NCI-H345 (cell line): Measurements from ENCODE around the gene TMEFF1.
A peak's percentile ranks its signal among the peaks of the same experiment; 100 is the strongest.

ENCODE experiments used
- DNase-seq: peaks from one replicate; lab custom pipeline; 2025; lab: John Stamatoyannopoulos, UW

The TMEFF1 gene

DNA sequence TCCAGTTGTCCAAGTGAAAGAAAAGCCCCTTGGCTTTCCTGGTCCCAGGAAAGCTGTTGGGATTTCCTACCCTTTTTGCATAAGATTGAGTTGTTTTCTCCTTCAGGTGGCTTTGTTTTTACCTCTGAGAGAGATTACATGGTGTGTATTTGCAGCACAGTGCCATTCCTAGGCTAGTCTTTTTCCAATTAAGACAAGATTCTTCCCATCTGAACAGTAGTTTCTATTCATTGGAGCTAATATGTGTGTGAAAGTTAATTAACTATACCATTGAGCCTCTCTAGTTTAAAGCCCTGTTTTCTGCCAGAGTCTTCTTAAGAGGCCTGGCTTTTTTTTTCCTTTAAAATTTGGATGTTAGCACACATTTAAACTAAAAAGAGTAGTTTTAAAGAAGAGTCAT lies 25.9 kb upstream of the TMEFF1 start:
- DNase-seq, result no peak

- no peak for DNase-seq
Observed at GRCh38 chr9:100448266-100448665, 24.7 kb upstream of the TMEFF1 start.

DNA sequence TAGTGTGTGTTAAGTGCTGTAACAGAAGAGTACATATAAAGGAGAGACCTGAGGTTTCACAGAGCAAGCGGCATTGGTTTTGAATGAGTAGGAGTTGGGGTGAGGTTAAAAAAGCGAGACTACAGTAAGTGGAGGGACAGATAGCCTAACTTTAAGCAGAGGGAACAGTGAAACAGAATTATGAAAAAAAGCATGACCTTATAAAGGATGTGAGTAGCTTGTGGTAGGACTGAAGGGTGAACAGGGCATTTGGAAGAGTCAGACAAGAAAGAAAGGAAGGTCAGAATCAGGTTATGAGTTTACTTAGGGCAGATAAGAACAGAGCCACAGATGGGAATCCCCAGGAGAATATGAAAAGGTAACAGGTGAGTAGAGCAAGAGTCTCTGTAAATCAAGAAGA lies 23.5 kb upstream of the TMEFF1 start:
- DNase-seq, result no peak

DNA sequence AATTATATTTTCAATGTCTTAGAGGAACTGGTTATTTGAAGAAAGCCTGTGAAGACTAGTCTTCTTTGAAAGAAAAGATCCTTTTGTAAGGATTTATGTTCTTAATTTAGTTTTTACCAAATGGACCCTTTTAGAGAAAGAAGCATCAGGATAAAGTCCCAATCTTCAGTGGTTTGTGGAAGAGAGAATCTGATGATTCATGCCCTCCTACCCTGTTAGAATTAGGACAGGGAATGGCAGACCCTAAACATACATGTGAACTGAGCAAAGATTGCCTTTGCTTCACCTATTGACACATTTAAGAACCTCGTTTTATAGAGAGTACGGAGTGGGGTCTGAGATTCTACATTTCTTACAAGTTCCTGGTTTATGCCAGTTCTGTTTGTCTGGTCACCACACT lies 20.1 kb upstream of the TMEFF1 start:
- DNase-seq, result no peak

- DNase-seq, result no peak
Observed at GRCh38 chr9:100455470-100455869, 17.5 kb upstream of the TMEFF1 start.

DNA sequence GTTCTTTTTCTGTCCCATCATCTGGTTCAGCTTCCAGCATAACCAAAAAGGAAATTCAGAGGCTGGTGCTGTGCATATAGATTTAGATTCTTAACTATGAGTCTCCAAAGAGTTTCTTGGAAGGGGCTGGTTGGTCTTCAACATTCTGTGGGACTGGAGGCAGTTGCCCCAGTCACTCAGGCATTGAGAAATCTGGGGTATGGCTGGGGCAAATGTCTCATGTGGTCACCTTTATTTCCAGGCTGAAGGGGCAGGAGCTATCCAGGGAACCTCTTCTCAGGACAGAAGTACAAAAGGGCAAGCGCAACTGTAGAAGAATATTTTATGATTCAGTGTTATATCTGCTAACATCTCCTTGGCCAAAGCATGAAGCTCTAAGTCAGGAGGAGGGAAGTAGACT lies 15.4 kb upstream of the TMEFF1 start:
- no peak for DNase-seq

GRCh38 chr9:100459963-100460362 lies 13.0 kb upstream of the TMEFF1 start:
- no peak for DNase-seq

DNA sequence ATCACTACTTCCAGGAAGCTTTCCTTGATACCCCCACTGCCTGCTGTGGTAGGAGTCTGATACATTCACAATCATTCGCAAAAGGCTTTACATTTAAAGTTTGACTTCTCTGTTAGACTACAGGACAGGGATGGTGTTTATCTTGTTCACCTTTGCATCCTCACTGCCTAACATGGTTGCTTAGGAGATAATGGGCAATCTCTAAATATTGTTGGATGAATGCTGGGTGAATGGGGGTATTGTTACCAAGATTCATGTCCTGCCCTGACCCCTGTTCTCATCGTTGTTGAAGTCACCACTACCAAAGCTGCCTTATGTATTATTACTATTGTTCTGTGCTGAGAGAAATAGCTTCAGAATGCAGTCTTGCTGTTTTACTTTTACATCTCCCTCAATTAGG lies 7.7 kb upstream of the TMEFF1 start:
- DNase-seq, result no peak

- DNase-seq, result no peak
Observed at GRCh38 chr9:100465761-100466160, 7.2 kb upstream of the TMEFF1 start.

- no peak for DNase-seq
Observed at GRCh38 chr9:100466171-100466828, 6.6 kb upstream of the TMEFF1 start.

DNA sequence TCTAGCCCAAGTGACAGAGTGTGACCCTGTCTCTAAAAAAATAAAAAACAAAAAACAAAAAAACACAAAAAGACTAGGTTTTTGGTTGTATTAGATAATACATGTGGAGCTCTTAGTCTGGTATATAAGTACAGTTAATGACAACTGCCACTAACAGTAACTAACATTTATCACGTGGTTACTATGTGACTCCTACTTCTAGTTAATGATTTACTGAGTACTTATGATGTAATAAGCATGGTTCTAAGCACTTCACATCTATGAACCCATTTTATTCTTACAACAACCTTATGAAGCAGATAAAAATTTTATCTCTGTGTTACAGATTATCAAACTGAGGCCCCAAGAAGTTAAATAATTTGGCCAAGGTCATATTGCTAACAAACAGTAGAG lies 6.1 kb upstream of the TMEFF1 start:
- DNase-seq, result no peak

GRCh38 chr9:100468041-100468440 lies 4.9 kb upstream of the TMEFF1 start:
- no peak for DNase-seq

GRCh38 chr9:100472268-100472667 lies 681 bp upstream of the TMEFF1 start:
- no peak for DNase-seq

DNA sequence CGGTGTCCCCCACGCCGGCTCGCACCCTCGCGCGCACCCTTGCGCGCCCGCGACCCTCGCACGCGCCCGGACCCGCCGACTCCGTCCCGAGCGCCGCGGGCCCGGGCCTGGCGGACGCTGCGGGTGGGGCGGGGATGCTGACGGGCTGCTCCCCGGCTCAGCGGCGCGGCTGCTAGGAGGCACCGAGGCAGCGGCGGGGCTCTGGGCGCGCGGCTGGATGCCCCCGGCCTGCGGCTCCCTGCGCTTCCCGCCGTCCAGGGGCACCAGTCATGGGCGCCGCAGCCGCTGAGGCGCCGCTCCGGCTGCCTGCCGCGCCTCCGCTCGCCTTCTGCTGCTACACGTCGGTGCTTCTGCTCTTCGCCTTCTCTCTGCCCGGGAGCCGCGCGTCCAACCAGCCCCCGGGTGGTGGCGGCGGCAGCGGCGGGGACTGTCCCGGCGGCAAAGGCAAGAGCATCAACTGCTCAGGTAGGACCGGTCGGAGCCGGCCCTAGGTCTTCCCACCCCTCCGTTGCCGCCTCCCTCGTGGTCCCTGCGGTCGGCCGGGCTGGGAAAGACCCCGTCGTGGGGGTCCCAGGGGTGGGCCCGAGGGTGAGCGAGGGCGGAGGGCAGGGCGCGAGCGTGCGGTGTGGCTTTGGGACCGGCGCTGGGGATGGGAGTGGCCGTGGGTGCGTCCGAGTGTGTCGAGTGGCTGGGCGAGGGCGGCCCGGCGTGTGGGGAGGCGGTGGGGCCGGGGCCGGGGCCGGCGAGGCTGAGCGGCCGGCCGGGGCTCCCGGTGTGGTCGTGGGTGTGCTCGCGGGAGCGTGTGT lies 530 bp downstream of the TMEFF1 start:
- DNase-seq, result peak; percentile 22

- DNase-seq, result no peak
Observed at GRCh38 chr9:100474082-100474923, 1.4 kb downstream of the TMEFF1 start.

DNA sequence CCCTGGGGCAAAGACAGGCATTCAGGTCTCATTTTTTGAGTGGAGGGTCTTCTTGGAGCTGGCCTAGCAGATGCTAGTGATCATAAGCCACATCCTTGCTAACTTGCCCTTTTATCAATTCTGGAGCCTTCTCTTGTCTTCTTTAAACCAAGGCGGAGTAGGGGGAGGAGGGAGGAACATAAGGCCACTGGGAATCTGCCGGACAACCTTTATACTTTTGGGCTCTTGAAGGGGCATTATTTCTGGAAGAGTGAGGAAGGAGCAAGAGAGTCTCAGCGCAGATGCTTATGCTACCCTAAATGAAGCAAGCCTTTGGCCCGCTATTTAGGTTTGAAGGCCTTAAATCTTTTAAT lies 2.0 kb downstream of the TMEFF1 start:
- no peak for DNase-seq

DNA sequence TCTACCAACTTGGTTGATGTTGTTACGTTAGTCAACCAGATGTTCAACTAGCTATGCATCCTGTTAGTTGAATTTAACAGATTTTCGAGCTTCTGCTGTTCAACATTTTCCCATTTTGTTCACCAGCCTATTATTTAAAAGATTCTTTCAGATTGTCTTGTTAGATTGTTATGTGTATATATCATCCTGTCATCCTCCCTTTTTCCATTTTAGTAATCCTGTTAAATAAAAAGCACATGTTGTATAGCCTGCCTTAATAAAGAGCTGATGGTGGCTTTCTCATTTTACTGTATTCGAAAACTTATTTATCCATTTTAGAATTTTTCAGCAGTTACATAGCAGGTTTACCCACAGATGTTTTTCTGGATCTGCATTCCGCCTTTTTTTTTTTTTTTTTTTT lies 4.3 kb downstream of the TMEFF1 start:
- DNase-seq, result no peak

DNA sequence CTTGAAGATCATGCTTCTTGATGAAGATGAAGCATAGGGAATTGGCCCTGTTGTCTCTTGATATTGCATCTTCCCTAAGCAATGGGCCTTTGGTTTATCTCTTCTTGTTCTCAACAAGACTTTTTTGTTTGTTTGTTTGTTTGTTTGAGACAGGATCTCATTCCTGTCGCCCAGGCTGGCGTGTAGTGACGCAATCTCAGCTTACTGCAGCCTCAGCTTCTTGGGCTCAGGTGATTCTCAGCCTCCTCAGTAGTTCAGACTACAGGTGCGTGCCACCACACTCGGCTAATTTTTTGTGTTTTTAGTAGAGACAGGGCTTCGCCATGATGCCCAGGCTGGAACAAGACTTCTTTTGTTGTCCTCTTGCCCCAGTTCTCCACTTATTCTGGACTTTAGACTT lies 5.2 kb downstream of the TMEFF1 start:
- DNase-seq, result no peak

DNA sequence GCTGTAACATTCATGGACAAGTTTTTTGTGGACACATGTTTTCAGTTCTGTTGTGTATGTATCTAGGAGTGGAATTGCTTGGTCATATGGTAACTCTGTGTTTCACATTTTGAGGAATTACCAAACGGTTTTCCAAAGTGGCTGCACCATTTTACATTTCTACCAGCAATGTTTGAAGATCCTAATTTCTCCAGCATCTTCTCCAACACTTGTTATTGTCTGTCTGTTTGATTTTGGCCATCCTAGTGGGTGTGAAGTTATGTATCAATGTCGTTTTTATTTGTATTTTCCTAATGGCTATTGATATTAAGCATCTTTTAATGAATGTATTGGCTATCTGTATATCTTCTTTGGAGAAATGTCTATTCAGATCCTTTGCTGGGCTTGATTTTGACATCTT lies 6.9 kb downstream of the TMEFF1 start:
- no peak for DNase-seq

DNA sequence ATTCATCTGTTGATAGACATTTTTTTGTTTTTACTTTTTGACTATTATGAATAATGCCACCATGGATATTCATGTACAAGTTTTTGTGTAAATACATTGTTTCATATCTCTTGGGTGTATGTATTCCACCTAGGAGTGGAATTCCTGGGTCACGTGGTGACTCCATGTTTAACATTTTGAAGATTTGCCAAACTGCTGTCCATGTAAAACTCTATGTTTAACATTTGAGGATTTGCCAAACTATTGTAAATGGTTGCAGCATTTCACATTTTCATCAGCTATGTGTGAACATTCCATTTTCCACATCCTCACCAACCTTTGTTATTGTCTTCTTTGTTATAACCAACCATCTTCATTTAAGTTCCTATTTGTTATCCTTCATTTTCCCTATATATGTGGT lies 12.2 kb downstream of the TMEFF1 start:
- DNase-seq, result no peak

DNA sequence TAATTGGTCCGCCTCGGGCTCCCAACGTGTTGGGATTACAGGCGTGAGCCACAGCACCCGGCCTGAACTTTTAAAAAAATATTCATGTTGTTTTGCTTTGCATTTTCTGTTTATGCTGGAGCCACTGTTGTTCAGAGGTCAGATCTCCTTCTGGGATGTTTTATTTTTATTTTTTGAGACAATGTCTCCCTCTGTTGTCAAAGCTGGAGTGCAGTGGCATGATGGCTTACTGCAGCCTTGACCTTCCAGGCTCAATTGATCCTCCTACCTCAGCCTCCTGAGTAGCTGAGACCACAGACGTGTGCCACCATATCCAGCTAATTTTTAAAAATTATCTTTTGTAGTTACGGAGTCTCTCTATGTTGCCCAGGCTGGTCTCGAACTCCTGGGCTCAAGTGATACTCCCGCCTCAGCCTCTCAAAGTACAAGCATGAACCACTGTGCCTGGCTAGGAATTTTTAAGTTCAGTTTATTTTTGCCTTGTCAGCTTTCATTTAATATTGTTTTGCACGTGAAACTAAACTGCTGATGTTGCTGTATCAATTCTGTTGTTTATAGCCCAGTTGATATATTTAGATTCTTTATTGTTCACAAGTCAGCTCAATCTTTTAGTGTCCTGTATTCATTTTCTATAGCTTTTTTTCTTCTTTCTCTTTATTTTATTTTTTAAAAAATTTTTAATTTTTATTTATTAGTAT lies 13.7 kb downstream of the TMEFF1 start:
- DNase-seq, result no peak

GRCh38 chr9:100488177-100488576 lies 15.2 kb downstream of the TMEFF1 start:
- DNase-seq, result no peak
